GM18526 (cell line): ENCODE data around the gene FBXW9.

Experiments used
- POLR2A ChIP-seq: IDR thresholded peaks from 3 replicates; pipeline ENCODE4 v1.6.1; 2011; ENCODE audit not compliant: insufficient read length; ENCODE audit errors: extremely low read depth

Gene FBXW9

DNA sequence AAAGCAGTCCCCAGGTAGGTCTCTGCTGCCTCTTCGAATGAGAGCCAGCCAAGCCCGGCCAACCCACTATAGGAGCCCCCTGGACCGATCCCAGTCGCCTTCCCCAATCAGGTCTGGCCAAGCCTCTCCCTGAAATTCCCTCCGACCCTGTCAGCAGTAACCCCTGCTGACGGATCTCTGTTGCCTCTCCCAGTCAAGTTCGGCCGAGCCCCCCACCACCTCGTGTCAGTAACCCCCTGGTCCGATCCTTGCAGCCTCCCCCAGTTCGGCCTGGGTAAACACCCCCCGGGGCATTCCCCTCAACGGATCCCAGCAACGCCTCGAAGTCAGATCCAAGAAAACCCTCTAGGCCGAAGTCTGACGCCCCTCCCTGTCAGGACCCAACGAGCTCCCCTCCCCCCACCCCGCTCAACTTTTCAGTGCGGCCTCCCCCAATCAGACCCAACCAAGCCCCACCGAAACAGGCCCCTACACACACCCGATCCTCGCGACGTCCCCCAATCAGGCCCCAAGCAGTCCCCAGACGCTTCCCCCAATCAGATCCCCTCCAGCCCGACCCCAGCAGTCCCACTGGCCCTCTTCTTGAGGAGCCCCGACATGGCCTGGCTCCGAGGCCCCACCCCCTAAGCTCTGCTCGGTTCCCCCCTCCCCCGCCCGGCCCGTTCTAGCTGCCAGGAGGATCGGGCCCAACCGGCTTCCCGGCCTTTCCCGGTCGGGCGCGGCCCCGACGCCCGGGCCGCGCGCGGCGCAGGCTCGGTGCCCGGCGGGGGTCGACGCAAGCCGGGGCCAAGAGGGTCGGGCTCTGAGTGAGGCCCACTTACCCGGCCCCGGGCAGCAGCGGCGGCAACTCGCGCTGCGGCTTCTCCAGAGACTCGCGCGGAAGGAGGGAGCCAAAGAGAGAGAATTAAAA lies 25.5 kb upstream of the FBXW9 start:
- peak; percentile 36 for TF ChIP-seq POLR2A

DNA sequence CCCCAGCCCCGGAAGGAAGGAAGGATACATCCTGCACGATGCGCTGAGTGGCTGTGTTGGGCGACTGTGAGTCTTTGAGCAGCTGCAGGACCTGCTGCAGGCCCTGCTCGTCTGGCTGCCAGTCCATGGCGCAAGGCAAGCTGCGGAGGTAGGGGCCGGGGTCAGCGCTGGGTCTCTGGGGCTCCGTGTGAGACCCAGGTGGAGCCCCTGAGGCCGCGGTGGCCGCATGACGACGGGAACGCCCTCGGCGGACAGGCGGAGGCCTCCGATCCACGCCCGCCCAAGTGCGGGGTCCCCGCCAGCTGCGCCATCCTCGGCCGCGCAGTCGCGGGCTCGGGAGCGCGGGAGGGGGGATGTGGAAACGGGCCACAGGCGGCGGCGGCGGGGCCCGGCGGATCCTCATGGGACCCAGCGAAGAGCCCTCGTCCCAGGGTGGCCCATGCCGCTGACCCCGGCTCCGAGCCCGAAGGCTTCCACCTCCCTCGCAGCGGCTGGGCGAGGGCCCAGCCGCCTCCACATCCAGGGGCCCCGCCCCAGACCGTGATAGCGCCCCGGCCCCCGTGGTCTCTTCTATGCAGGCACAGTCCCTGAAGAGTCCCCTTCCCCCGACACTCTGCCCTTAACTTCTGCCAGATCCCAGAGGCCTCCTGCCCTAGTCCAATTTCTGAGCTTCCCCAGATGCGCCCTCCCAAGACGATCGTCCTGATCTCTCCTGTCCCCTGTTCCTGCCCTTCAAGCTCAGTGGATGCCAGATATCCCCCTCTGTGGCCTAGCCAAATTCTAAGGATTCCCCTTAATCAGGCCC lies 24.6 kb upstream of the FBXW9 start:
- no peak for TF ChIP-seq POLR2A

DNA sequence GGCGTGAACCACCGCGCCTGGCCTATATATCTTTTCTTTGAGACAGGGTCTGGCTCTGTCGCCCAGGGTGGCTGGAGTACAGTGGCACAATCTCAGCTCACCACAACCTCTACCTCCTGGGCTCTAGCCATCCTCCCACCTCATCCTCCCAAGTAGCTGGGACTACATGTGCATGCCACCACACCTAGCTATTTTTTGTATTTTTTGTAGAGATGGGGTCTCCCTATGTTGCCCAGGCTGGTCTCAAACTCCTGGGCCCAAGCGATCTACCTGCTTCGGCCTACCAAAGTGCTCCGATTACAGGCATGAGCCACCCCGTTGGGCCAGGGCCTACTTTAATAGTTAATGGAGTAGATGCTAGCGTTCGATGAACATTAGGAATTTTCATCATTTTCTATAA lies 23.9 kb upstream of the FBXW9 start:
- TF ChIP-seq POLR2A, result no peak

DNA sequence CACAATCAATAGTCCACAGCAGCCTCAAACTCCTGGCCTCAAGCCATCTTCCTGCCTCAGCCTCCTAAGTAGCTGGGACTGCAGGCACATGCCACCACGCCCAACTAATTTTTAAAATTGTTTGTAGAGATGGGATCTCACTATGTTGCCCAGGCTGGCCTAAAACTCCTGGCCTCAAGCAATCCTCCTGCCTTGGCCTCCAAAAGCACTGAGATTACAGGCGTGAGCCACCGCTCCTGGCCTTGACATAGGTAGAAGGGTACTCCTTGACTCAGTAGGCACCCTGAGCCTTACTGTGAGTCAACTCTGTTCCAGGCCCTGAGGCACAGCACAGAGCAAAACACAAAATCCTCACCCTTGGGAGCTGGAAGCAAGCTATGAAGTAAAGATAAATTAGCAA lies 19.5 kb upstream of the FBXW9 start:
- TF ChIP-seq POLR2A, result no peak

DNA sequence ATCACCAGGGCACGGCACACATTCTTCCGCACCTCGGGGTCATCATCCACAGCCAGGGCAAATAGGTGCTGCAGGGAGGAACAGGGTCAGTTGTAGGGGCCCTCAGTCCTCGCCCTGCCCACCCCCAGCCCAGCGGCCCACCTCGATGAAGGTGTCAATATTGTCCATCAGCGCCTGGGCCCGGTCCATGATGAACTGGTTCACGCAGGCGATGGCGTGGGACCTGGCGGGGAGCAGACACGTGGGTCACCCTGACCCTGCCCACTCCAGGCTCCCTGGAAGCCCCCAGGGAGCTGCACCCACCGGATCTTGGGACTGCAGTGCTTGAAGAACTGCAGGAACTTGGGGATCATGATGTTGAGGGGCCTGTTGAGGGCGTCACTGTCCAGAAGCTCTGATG lies 18.7 kb upstream of the FBXW9 start:
- no peak for TF ChIP-seq POLR2A

DNA sequence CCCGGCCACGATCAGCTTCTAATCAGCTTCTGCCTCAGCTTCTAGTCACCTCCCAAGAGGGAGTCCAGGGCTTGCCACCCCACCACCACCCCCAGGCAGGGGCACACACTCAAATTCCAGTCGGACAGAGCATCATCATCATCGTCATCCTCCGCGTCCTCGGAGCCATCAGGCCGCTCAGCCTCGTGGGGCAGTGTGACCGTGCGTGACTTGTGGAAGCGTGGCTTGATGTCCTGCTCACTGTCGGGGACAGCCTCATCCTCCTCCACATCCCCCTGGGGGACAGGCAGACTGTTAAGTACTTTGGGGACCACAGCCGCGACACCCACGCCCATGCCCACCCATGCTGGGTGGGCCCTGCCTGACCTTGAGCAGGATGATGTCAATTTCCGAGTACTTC lies 14.8 kb upstream of the FBXW9 start:
- TF ChIP-seq POLR2A, result no peak

DNA sequence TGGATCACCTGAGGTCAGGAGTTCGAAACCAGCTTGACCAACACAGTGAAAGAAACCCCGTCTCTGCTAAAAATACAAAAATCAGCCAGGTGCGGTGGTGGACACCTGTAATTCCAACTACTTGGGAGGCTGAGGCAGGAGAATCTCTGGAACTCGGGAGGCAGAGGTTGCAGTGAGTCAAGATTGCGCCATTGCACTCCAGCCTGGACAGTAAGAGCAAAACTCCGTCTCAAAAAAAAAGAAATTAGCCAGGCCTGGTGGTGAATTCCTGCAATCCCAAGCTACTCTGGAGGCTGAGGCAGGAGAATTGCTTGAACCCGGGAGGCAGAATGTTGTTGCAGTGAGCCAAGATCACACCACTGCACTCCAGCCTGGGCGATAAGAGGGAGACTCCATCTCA lies 12.2 kb upstream of the FBXW9 start:
- no peak for TF ChIP-seq POLR2A

DNA sequence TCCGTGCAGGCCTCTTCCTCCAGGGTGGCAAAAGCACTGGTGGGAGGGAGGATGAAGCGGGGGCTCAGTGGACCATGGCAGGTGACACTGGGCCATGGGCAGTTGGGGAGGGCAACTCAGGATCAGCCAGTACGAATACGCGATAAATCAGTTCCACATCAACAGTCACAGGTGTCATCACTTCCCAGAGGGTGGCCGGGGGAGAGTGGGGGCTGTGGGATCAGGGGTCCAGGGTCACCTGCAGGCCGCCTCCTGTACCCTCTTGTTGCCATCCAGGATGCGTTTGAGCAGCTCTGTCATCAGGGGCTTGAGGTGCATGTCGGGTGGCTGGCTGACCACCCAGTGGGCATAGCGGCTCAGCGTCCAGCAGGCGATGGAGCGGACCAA lies 9.9 kb upstream of the FBXW9 start:
- no peak for TF ChIP-seq POLR2A

DNA sequence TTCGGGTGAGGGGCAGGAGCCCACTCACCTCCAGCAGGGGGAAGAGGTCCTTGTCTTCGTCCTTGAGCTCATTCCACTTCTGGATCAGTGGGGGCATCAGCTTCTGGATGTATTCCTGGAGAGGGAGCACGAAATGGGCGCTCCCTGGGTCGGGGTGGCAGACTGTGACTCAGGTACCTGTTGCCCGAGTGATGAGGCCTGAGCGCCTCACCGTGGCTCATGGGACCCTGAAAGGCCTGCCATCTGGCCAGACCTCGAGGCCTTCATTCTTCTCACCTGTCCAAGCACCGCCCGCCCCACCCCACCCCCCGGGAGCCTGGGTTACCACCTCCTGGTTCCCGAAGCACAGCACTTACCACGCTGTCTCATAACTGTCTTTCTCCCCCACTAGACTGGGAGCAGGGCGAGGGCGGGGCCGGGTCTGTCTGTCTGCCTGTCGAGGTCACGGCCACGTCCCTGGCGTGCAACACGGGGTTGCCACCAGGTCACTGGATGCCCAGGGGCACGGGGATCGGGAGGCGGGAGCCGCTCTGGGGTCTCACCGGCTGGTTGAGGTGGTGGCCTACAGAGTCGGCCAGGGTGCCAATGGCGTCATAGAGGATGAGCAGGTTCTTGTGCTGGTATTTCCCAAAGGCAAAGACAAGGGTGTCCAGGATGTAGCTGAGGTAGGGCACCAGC lies 9.4 kb upstream of the FBXW9 start:
- no peak for TF ChIP-seq POLR2A

DNA sequence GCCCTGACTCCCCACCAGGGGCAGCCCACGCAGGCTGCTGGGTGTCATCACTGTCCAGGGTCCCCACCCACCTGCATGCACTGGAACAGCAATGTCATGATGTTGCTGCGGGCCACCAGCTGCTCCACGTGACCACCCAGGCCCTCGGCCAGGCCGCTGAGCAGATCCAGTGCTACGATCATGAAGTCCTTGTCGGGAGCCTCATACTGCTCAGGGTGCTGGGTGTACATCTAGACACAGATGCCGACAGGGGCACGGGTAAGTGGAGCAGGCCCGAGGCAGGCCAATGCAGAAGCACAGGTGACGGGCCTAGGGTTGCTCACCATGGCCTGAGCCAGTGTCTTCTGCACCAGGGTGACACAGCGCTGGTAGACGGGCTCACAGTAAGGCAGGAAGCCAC lies 8.7 kb upstream of the FBXW9 start:
- no peak for TF ChIP-seq POLR2A

DNA sequence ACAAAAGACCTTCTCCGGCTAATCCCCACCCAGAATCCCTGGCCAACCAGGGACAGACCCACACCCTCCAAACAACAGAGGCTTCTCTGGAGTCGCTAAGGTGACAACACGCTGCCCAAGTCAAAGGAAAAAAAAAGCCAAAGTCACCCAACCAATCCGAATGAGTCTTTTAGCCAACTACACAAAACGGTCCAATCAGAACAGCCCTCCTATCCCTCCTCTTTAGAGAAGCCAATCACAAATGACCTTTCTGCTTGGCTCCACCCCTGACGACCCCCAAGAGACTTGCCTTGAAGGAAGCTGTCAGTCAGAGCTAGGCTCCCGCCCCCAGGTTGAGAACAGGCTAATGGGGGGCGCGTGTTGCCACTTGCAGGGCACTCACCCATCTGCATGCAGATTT lies 6.6 kb upstream of the FBXW9 start:
- no peak for TF ChIP-seq POLR2A

DNA sequence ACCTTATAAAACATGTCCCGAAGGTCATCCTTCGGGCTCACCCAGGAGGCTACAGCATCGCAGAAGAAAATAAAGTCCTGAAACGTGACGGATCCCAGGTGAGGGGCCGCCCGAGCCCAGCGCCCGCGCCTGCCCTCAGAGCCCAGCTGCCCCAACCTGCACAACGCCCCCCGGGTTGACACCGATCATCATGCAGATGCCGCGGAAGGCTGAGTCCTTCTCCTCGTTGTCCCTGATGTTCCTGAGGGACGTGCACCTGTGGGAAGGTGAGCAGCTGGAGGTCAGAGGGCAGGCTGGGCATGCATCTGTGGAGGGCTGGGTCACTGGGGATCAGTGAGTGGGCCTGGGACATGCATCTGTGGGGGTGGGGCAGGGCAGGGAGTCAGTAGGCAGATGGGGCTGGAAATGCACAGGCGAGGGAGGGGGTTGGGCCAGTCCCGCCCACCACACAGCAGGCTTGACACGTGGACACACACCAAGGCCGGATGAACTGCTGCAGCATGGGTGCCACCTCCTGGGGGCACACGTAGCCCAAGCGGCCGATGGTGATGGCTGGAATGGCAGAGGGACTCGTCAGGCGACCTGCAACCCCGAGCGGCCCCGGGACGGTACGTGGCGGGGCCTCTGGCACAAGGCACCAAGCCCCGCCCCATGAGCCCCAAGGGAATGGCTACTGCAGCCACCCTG lies 5.3 kb upstream of the FBXW9 start:
- no peak for TF ChIP-seq POLR2A

DNA sequence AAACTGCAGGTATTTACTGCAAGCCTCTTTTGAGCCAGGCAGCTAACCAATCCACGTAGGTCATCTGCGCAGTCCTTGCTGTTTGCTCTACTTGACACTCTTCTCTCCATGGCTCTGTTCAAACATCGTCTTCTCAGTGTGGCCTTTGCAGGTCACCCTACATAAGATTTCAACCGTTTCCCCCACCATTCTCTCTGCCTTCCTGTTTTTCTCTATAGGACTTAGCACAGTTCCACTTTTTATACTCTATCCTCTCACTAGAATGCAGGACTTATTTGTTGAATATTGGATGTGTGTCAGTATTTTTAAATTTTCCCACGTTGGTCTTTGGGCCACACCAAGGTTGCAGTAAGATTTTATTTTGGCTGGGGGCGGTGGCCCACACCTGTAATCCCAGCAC lies 1.7 kb upstream of the FBXW9 start:
- TF ChIP-seq POLR2A, result no peak

DNA sequence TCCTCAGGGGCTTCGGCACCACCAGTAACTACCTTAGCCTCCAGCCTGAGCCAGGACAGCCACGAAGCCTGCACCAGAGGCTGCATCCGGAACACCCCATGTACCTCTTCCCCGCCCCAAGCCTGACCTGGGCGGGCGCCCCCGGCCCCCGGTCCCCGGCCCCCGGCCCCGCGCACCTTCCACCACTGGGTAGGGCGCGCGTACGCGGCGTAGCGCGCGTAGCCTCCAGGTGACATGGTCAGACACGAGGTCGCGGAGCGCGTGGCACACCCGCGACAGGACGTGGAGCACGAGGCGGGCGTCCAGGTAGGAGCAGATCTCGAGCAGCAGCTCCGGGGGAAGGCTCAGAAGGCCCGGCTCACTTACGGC lies 450 bp downstream of the FBXW9 start:
- TF ChIP-seq POLR2A, result no peak

DNA sequence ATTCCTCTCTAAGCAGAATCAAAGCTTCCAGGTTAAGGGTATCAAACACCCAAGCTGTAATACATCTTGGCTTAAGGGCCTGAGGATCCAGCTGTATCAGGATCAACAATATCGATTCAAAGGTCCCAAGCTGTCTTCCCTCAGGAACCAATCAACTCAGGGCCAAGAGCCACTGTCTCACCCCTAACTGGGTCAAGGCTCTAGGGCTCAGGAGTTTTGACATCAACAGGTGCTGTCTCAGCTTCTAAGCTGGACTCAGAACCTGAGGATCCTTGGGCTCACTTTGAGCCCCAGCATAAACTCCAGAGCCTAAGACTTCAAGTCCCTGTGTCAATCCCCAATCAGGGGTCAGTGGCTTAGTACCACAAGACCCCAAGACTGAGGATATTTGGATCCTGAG lies 917 bp downstream of the FBXW9 start:
- no peak for TF ChIP-seq POLR2A

DNA sequence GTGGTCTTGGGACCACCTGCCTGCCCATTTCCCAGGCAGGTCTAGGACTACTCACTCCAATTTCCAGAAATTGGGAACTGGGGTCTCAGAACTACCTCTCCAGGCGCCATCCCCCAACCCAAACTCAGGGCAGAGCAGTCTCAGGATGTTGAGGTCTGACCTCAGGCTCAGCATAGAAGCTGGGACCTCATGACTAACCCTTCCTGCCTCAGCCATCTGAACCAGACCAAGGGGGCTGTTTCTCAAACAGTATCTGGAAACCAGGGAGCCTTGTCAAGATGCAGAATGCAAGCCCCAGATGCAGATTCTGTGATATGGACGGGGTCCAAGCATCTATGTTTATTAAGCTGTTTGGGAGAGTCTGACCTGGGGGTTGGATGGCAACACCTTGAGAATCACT lies 1.3 kb downstream of the FBXW9 start:
- no peak for TF ChIP-seq POLR2A

DNA sequence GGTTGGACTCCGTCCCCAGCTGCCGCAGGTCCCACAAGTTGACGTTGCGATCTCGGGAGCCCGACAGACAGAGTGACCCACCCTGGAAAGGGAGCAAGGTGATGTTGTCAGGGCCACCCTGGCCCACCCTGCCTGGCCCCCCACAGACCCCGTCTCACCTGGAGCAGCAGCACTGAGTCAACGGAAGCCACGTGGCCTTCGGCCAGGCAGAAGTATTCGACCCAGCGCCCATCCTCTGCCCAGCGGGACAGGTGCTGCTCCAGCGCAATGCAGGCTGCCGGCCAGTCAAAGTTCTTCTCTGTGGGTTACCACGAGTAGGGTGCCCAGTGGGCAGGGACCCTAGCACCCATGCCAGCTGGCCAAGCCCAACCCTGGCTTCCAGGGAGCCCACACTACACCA lies 1.8 kb downstream of the FBXW9 start:
- TF ChIP-seq POLR2A, result no peak
